ENCODE results near the gene ADAP2.
"Not testable (repeated sequence)": the region's sequence is repeated elsewhere in the genome, so short reads cannot be mapped to it uniquely, and the experiment has no call there.

The ADAP2 gene

DNA sequence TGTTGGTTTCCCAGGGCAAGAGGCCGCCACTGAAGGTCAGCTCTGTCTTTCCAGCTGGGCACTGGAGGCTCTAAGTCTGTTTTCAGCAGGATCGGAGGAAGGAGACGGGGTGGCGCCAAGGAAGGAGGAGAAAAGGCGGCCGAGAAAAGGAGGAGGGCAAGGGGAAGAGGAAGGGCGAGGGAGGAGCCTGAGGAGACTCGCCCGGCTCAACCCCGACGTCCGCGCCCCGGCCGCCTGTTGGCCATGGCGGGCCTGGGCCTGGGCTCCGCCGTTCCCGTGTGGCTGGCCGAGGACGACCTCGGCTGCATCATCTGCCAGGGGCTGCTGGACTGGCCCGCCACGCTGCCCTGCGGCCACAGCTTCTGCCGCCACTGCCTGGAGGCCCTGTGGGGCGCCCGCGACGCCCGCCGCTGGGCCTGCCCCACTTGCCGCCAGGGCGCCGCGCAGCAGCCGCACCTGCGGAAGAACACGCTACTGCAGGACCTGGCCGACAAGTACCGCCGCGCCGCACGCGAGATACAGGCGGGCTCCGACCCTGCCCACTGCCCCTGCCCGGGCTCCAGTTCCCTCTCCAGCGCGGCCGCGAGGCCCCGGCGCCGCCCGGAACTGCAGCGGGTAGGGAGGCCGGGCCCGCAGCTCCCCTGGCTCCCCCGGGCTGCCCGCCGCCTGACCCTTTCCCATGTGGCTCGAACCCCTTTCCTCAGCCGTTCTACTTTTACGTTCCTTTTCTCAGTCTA, 49.3 kb downstream of the ADAP2 start, which contains the start of gene RNF135:
Gene RNF135 (plus strand): TSS at position 209 of the 737 bp plus-strand sequence. CDS start 35 bp downstream, at position 244.
- peak; percentile 43 to 49 for DNase-seq

DNA sequence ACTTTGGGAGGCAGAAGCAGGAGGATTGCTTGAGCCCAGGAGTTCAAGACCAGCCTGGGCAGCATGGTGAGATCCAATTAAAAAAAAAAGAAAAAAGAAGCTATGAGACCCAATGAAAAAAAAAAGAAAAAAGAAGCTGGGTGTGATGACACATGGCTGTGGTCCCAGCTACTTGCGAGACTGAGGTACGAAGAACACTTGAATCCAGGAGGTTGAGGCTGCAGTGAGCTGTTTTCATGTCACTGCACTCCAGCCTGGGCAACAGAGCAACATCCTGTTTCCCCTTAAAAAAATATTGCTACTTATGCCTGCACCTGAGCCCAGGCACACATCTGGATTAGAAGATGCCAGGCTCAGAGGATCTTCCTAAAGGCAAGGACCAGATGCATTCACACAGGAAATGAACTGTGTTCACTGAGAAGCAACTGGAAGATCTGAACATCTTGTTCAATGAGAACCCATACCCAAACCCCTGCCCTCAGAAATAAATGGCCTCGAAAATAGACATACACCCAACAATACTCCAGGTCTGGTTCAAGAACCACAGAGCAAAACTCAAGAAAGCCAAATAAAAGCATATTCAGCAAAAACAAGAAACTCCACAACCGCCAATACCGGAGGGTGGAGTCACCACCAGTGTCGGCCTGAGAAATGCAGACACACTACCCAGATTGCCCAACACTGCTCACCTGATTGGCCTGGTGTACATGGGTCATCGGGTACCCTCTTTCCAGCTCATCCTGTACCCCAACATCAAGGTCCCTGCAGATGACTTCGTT, 53.5 kb downstream of the ADAP2 start:
- DNase-seq: no peak

DNA sequence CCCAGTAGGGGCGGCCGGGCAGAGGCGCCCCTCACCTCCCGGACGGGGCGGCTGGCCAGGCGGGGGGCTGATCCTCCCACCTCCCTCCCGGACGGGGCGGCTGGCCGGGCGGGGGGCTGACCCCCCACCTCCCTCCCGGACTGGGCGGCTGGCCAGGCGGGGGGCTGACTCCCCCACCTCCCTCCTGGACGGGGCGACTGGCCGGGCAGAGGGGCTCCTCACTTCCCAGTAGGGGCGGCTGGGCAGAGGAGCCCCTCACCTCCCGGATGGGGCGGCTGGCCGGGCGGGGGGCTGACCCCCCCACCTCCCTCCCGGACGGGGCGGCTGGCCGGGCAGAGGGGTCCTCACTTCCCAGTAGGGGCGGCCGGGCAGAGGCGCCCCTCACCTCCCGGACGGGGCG, 58.2 kb downstream of the ADAP2 start:
- DNase-seq: not testable (repeated sequence)

DNA sequence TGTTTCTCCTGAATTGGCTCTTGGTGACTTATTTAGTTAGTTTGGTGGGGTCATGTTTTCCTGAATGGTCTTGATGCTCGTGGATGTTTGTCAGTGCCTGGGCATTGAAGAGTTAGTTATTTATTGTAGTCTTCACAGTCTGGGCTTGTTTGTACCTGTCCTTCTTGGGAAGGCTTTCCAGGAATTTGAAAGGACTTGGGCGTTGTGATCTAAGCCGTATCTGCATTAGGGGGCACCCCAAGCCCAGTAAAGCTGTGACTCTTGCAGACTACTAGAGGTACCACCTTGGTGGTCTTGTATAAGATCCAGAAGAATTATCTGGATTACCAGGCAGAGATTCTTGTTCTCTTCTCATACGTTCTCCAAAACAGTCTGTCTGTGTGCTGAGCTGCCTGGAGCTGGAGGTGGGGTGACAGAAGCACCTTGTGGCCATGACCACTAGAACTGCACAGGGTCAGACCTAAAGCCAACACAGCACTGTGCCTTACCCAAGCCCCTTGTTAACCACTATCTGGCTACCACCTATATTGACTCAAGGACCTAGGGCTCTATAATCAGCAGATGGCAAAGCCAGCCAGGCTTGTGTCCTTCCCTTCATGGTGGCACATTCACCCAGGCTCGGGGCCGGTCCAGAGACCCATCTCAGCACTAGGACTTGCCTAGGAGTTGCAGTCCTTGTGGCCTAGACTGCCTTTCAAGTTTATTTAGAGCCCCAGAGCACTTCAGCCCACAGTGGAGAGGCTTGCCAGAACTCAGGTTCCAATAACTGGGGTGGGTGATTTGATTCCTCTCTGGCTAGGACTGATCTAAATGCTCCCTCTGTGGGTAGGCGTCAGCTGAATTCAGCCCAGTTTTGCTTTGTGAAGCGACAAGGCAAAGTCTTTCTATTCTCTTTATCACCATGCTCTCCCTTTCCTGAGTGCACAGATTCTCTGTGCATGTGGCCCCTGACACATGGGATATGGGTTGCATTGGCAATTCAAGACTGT, 60.1 kb downstream of the ADAP2 start:
- DNase-seq: no peak

DNA sequence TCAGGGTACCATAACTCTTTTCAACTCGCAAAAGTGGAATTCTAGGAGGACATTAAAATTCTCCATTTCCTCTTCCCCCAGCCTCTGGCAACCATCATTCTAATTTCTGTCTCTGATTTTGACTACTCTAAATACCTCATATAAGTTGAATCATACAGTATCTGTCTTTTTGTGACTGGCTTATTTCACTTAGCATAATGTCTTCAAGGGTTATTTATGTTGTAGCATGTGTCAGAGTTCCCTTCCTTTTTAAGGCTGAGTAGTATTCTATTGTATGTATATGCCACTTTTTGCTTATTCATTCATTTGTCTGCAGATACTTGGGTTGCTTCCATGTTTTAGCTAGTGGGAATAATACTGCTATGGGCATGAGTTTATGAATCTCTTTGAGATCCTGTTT, 61.1 kb downstream of the ADAP2 start:
- no peak for DNase-seq

DNA sequence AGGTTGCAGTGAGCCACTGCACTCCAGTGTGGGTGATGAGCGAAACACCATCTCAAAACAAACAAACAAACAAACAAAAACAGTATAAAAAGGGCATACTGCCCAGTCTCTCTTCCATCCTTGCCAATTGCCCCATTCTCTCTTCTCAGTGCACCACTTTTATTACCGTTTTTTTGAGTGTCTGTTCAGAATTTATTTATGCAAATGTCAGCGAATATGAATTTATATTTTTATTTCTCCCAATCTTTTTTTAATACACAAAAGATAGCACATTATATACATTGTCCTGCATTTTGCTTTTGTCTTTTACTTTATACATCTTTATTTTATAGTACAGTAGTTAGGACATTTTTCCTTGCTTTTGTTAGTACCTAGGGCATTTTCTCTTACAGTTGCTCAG, 68.7 kb downstream of the ADAP2 start:
- DNase-seq: no peak

GRCh38 chr17:30992551-30992950, 70.8 kb downstream of the ADAP2 start:
- DNase-seq: no peak

DNA sequence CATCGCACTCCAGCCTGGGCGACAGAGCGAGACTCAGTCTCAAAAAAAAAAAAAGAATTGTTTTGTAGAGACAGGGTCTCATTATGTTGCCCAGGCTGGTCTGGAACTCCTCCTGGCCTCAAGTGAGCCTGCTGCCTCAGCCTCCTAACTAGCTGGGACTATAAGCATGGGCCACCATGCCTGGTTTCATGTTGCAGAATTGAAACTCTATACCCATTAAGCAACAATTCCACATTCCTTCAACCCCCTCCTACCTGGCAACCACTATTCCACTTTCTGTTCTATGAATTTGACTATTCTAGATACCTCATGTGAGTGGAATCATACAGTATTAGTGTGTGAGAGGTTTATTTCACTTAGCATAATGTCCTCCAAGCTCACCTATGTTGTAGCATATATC, 73.6 kb downstream of the ADAP2 start:
- DNase-seq: no peak

DNA sequence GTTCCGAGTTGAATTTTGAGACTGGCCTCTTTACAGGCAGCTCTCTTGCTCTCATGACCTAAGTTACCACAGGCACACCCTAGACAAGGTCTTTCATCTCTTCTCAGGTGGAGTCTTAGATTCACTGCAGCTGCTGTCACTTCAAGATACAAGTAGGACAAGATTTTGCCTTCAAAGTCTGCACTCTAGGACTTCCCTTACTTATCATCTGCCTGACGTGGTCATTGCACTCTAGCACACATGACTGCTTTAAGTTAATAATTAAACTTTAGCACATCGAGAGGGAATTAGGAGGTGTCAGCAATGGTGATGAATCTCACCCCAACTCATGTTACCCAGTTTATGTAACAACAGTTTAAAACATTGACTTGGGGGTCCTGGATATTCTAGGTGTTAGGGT, 74.7 kb downstream of the ADAP2 start:
- DNase-seq: no peak

GRCh38 chr17:30997270-30997669, 75.5 kb downstream of the ADAP2 start:
- no peak for DNase-seq

DNA sequence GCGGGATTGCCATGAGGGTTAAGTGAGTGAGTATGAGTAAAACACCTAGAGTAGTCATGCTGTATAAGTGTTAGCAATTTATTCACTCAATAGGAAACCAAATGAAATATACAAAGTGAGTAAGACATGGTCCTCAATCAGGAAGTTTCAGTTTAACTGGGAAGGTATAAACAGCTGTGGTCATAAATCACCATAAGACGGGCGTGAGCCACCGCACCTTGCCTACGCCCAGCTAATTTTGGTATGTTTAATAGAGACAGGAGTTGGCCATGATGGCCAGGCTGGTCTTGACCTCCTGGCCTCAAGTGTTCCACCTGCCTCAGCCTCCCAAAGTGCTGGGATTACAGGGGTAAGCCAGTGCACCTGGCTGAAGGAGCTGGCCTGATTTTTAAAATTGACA, 76.1 kb downstream of the ADAP2 start:
- DNase-seq: no peak

- DNase-seq: no peak
Measured at GRCh38 chr17:31002047-31002446, 80.3 kb downstream of the ADAP2 start.

DNA sequence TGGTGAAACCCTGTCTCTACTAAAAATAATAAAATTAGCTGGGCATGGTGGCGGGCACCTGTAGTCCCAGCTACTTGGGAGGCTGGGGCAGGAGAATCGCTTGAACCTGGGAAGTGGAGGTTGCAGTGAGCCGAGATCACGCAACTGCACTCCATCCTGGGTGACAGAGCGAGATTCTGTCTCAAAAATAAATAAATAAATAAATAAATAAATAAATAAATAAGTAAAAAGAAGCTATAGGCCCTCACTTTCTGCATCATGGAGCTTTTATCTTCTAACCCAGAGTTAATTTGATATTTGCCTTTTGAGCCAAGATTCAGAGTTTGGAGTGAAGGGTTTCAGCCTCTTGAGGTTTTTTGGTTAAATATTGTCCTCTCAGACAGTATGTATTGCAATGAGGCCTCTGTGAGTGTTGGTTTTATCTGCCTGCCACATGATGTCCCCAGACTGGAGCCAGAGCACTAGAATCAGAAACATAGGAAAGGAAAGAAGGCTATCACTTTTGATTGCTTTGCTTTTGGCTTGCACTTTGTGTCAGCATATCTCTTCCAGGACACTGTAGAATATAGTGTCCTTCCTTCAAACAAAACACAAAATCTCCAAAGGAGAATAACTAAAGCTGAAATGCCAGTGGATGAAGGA, 81.6 kb downstream of the ADAP2 start:
- DNase-seq: no peak

GRCh38 chr17:31004160-31004559, 82.4 kb downstream of the ADAP2 start:
- no peak for DNase-seq

DNA sequence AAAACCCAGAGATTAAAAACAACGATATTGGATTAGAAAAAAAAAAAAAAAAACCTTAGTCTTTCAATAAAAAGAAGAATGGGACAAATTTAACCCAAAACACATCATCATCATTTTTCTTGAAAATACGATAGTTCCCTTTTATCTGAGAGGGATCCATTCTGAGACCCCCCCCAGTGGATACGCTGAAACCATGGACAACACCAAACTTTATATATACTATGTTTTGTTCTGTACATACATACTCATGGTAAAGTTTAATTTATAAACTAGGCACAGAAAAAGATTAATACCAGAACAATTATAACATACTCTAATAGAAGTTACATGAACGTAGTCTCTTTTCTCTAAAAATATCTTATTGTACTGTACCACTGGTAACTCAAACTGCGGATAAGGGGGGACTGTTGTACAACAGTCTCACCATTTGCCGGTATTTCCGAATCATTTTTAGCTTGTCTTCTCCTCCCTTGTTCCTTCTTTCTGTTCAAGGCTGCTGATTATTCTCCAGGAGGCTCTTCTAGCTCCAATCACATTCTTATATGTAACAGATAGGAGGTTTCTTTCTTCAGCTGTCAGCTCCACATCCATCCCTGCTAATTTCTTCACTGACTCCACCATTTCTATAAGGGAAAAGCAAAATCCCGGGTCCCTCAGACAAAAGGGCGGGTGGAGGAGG, 86.1 kb downstream of the ADAP2 start:
- DNase-seq: no peak

- peak; percentile 24 to 37 for DNase-seq
Measured at GRCh38 chr17:31008374-31009041, 86.8 kb downstream of the ADAP2 start.
